K562 (cell line): ENCODE data around the gene FAM184B. TPM values are rescaled to one million over a fixed set of nuclear protein-coding genes. Genes with fewer than 3 reads are reported as not detected.

Experiments
- CHD4 ChIP-seq: fragments of 200-600 bp; sonication (generic); IDR thresholded peaks from 3 replicates; pipeline ENCODE4 v1.6.1; 2012; ENCODE audit warnings: low read depth, mild to moderate bottlenecking, mixed read lengths, low read length, inconsistent platforms; ENCODE audit not compliant: insufficient read depth, insufficient replicate concordance, poor library complexity, severe bottlenecking
- CTBP1 ChIP-seq: fragments of 450-650 bp; IDR thresholded peaks from 2 replicates; pipeline ENCODE4 v1.6.1; 2016; ENCODE audit warnings: borderline replicate concordance
- EZH2 ChIP-seq: IDR thresholded peaks from 2 replicates; pipeline ENCODE4 v1.6.1; 2012; ENCODE audit warnings: low read depth, mild to moderate bottlenecking, inconsistent platforms, low read length, borderline replicate concordance
- FIP1L1 ChIP-seq: fragments of 200-400 bp; formaldehyde crosslinking; IDR thresholded peaks from 2 replicates; pipeline ENCODE4 v1.6.1; 2018; ENCODE audit warnings: mild to moderate bottlenecking, low read depth, low read length; ENCODE audit not compliant: poor library complexity, severe bottlenecking
- GATAD2A ChIP-seq: fragments of 450-650 bp; IDR thresholded peaks from 2 replicates; pipeline ENCODE4 v1.6.1; 2017
- GATAD2B ChIP-seq: fragments of 450-650 bp; IDR thresholded peaks from 2 replicates; pipeline ENCODE4 v1.6.1; 2017; ENCODE audit warnings: mild to moderate bottlenecking, borderline replicate concordance
- HDGF ChIP-seq: fragments of 450-650 bp; IDR thresholded peaks from 2 replicates; pipeline ENCODE4 v1.6.1; 2016
- HOMEZ ChIP-seq: fragments of 250-450 bp; sonication (Bioruptor Pico); IDR thresholded peaks from 2 replicates; pipeline ENCODE4 v1.4.0; 2020; ENCODE audit warnings: mild to moderate bottlenecking, moderate library complexity
- IRF9 ChIP-seq: fragments of 450-650 bp; IDR thresholded peaks from 2 replicates; pipeline ENCODE4 v1.6.1; 2016; ENCODE audit warnings: missing biosample characterization, missing genetic modification characterization
- L3MBTL2 ChIP-seq: fragments of 450-650 bp; IDR thresholded peaks from 2 replicates; pipeline ENCODE4 v1.6.1; 2016; ENCODE audit warnings: mild to moderate bottlenecking, moderate library complexity
- MLLT1 ChIP-seq, 2 experiments: fragments of 450-650 bp; IDR thresholded peaks; 2 replicates each; pipeline ENCODE4 v1.6.1; 2016
- MYNN ChIP-seq, 2 experiments: sonication (generic); formaldehyde crosslinking in 1 of 2; IDR thresholded peaks; 2 replicates each; pipeline versions ENCODE4 v1.5.0 to v1.6.1; 2016 to 2020; ENCODE audit warnings: antibody characterized with exemption in 1 of 2, missing genetic modification reagents in 1 of 2
- NEUROD1 ChIP-seq: fragments of 150-350 bp; IDR thresholded peaks from 2 replicates; pipeline ENCODE4 v1.6.1; 2014; ENCODE audit warnings: borderline replicate concordance, low read length, low read depth; ENCODE audit not compliant: partially characterized antibody
- POLR2AphosphoS2 ChIP-seq: IDR thresholded peaks from 2 replicates; pipeline ENCODE4 v1.6.1; 2012; ENCODE audit warnings: low read length, improper control_type of control experiment
- POLR2G ChIP-seq: fragments of 200-400 bp; formaldehyde crosslinking; IDR thresholded peaks from 2 replicates; pipeline ENCODE4 v1.6.1; 2017; ENCODE audit warnings: low read depth, mild to moderate bottlenecking, antibody characterized with exemption, low read length, moderate library complexity
- RBM17 ChIP-seq: fragments of 200-400 bp; formaldehyde crosslinking; IDR thresholded peaks from 2 replicates; pipeline ENCODE4 v1.6.1; 2017; ENCODE audit warnings: low read depth, mild to moderate bottlenecking, low read length, borderline replicate concordance
- SUPT5H ChIP-seq: fragments of 450-650 bp; IDR thresholded peaks from 2 replicates; pipeline ENCODE4 v1.6.1; 2016
- TCF7 ChIP-seq: sonication (generic); IDR thresholded peaks from 2 replicates; pipeline ENCODE4 v1.6.1; 2016; ENCODE audit warnings: antibody characterized with exemption, borderline replicate concordance
- TRIM28 ChIP-seq: fragments of 450-650 bp; IDR thresholded peaks from 2 replicates; pipeline ENCODE4 v1.6.1; 2017
- XRCC4 ChIP-seq: IDR thresholded peaks from one replicate; pipeline ENCODE4 v1.6.1; 2011; ENCODE audit not compliant: insufficient read depth, insufficient read length; ENCODE audit errors: extremely low read depth
- ZBTB2 ChIP-seq: fragments of 450-650 bp; IDR thresholded peaks from 2 replicates; pipeline ENCODE4 v1.6.1; 2016; ENCODE audit warnings: antibody characterized with exemption
- ZNF263 ChIP-seq: sonication (generic); formaldehyde crosslinking; IDR thresholded peaks from 2 replicates; pipeline ENCODE4 v1.8.0; 2022; ENCODE audit warnings: mild to moderate bottlenecking, missing genetic modification reagents, borderline replicate concordance
- polyA plus RNA-seq, 8 experiments: library from polyadenylated mRNA; depleted of rRNA in 4 of 8; stranded (reverse) in 5 of 8; unstranded in 3 of 8; fragments of >200 nt; fragmentation: Nextera tagmentation in 2 of 8; fragmentation: Illumina TruSeq in 1 of 8; extraction: Ambion mirVana in 2 of 8; extraction: Trizol in 1 of 8; gene quantifications; 2 replicates each; pipeline versions ENCODE4 v1.2.1 to v1.2.3, GENCODE V29; 2011 to 2014; ENCODE audit warnings: inconsistent platforms in 1 of 8, missing spikeins in 1 of 8
- total RNA-seq, 7 experiments: library from RNA; depleted of rRNA in 6 of 7; stranded (reverse); fragments of >200 nt in 6 of 7; fragmentation: Illumina TruSeq in 2 of 7; extraction: Trizol in 2 of 7; gene quantifications; 2 replicates each; pipeline versions ENCODE4 v1.2.1 to v1.2.3, GENCODE V29; 2011 to 2021; ENCODE audit warnings: low replicate concordance in 1 of 7

FAM184B gene
- total and polyA plus RNA-seq, 9 of the 15 experiments (the other 6 are each of a cell fraction or from before 2014, with no cell fraction given), result not detected

GRCh38 chr4:17636696-17637622, 144.5 kb downstream of the FAM184B start (continued):
- TF ChIP-seq L3MBTL2 (0 out of 2 replicates have a peak, but pooled peaks have one; percentile 9), ZNF263 (CRISPR knock-in tag) (no peak), MLLT1 (IDR thresholded peaks at IDR 0.05) (no peak), CHD4 (no peak), MYNN (IDR thresholded peaks at IDR 0.05) (peak; percentile 33; the same call in 1 of the 2 replicates), MYNN (CRISPR knock-in tag; IDR thresholded peaks at IDR 0.05) (no peak), GATAD2A (no peak), IRF9 (tag) (no peak), HDGF (no peak), POLR2AphosphoS2 (peak; percentile 83; the same call in 1 of the 2 replicates), ZBTB2 (no peak), CTBP1 (peak; percentile 56; the same call in 1 of the 2 replicates), TCF7 (no peak), POLR2G (peak; percentile 50; the same call in 1 of the 2 replicates), GATAD2B (no peak), EZH2 (no peak), TRIM28 (no peak), XRCC4 (no peak), HOMEZ (no peak), NEUROD1 (no peak), SUPT5H (peak; percentile 42; the same call in 1 of the 2 replicates), RBM17 (no peak), FIP1L1 (no peak)
